ENCODE data around the gene PPFIBP1. TPM values are rescaled to one million over a fixed set of nuclear protein-coding genes. Genes with fewer than 3 reads are reported as not detected.

PPFIBP1 gene
- total RNA-seq, 2 donors from 2014 or later: 63.9 to 67.5 TPM

DNA sequence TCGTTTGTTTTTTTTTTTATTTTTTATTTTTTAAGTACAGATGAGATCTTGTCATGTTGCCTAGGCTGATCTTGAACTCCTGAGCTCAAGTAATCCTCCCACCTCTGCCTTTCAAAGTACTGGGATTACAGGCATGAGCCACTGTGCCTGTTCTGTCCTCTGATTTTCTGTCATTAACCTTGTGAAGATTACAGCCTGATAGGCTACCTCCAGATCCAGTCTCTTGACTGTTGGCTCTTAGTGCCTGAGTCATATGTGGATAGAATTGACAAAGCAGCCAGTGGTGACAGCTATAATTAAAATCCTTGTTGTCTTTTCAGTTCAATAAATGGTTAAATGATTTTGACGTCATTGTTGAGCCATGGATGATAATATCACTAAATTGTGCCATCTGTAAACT, 151.0 kb downstream of the PPFIBP1 start:
- ATAC-seq (no peak), DNase-seq (no peak)
- Histone ChIP-seq H3K36me3 (replicated peaks in 1 of 2; ENCODE audit: insufficient read depth in 1 of 2, low read depth in 2 of 2) (peaks cover 11 to 14% of the 10 kb centered on the region in 2 donors), H3K9me3 (peaks cover 0 to 5% (median 0%) of the 10 kb centered on the region in 3 donors), H3K4me1 (no peaks in the 10 kb centered on the region), H3K27ac (no peak overlapping the region), H3K4me3 (no peak overlapping the region), H3K27me3 (no peaks in the 10 kb centered on the region)
- 43 to 51% methylated on average over 2 of the region's 2 CpGs for WGBS, 2 donors
- intact Hi-C loops (cut with DNase I): no loop called here
- no peak for TF ChIP-seq POLR2A (IDR thresholded peaks at IDR 0.05)
- TF ChIP-seq, protein P1, sequence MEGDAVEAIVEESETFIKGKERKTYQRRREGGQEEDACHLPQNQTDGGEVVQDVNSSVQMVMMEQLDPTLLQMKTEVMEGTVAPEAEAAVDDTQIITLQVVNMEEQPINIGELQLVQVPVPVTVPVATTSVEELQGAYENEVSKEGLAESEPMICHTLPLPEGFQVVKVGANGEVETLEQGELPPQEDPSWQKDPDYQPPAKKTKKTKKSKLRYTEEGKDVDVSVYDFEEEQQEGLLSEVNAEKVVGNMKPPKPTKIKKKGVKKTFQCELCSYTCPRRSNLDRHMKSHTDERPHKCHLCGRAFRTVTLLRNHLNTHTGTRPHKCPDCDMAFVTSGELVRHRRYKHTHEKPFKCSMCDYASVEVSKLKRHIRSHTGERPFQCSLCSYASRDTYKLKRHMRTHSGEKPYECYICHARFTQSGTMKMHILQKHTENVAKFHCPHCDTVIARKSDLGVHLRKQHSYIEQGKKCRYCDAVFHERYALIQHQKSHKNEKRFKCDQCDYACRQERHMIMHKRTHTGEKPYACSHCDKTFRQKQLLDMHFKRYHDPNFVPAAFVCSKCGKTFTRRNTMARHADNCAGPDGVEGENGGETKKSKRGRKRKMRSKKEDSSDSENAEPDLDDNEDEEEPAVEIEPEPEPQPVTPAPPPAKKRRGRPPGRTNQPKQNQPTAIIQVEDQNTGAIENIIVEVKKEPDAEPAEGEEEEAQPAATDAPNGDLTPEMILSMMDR (IDR thresholded peaks at IDR 0.05): no peak

DNA sequence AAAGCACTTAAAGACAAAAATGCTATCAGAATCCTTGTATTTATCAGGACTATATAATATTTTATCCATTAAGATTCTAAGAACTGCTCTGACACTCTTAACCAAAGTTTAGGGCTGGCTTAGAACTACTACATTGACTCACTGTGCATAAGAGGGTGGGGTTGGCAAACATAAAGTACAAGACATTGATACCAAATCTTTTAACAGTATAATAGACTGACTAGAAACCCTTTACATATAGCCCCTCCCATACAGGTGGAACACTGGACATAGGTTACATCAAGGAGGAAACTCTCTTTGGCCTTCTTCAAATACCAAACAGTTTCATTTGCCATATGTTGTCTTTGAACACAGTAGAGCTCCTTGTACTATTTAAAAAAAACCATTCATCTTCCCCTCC, 156.6 kb downstream of the PPFIBP1 start:
- ATAC-seq: no peak
- Histone ChIP-seq H3K27ac (no peak overlapping the region), H3K27me3 (no peaks in the 10 kb centered on the region), H3K9me3 (no peaks in the 10 kb centered on the region), H3K36me3 (replicated peaks in 1 of 2; ENCODE audit: insufficient read depth in 1 of 2, low read depth in 2 of 2) (peaks cover 15 to 21% of the 10 kb centered on the region in 2 donors), H3K4me1 (no peaks in the 10 kb centered on the region), H3K4me3 (no peak overlapping the region)
- intact Hi-C loops (cut with DNase I): no loop called here
- DNase-seq: no peak
- TF ChIP-seq, protein P1 (IDR thresholded peaks at IDR 0.05): no peak
- no peak for TF ChIP-seq POLR2A (IDR thresholded peaks at IDR 0.05)

DNA sequence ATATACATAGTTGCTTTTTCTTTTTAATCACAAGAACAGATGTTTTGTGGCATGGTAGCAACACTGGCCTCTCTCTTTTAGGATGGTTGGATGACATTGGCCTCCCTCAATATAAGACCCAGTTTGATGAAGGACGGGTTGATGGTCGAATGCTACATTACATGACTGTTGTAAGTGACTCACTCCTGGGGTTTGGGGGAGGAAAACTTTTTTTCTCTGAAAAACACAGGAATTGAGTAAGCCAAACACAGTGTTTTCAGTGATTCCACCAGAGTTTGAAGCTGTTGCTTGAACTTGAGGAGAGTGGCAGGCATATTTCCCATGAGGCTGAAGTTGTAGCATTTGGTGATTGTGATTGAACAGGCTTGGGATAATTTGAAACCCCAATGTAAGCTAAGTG, 158.5 kb downstream of the PPFIBP1 start:
- H3K9me3 ChIP-seq: no peaks in the 10 kb centered on the region
- ATAC-seq: no peak
- no peaks in the 10 kb centered on the region for H3K4me1 ChIP-seq
- no peak overlapping the region for H3K27ac ChIP-seq
- WGBS, 2 donors: 89 to 94% methylated on average over 2 of the region's 2 CpGs
- H3K36me3 ChIP-seq (replicated peaks in 1 of 2; ENCODE audit: insufficient read depth in 1 of 2, low read depth in 2 of 2): peaks cover 8 to 20% of the 10 kb centered on the region in 2 donors
- no peak overlapping the region for H3K4me3 ChIP-seq
- TF ChIP-seq POLR2A (IDR thresholded peaks at IDR 0.05): no peak
- TF ChIP-seq, protein P1 (IDR thresholded peaks at IDR 0.05): no peak
- DNase-seq: no peak
- H3K27me3 ChIP-seq: no peaks in the 10 kb centered on the region
- intact Hi-C loops (cut with DNase I): no loop called here

DNA sequence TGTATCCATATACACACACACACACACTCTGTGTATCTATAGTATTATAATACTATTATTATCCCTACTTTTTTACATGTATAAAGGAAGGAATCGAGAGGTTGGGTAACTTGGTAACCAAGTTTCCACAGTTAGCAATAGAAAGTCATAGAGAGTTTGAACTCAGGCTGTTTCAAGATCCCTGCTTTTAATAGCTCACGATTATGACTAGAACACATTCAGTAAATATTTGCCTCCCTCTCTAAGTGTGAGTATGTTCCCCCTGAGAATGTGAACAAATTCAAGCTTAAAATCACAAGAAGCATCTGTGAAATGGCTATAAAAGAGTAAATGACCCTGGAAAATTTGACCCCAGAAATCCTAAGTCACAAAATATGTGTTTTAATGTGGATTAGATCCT, 161.3 kb downstream of the PPFIBP1 start:
- no peaks in the 10 kb centered on the region for H3K4me1 ChIP-seq
- WGBS, 2 donors: 58 to 74% methylated on average over 2 of the region's 2 CpGs
- no peak overlapping the region for H3K27ac ChIP-seq
- no peak for ATAC-seq
- peaks cover 2 to 13% of the 10 kb centered on the region in 2 donors for H3K36me3 ChIP-seq (replicated peaks in 1 of 2; ENCODE audit: insufficient read depth in 1 of 2, low read depth in 2 of 2)
- no peaks in the 10 kb centered on the region for H3K27me3 ChIP-seq
- TF ChIP-seq POLR2A (IDR thresholded peaks at IDR 0.05): no peak
- TF ChIP-seq, protein P1 (IDR thresholded peaks at IDR 0.05): no peak
- intact Hi-C loops (cut with DNase I): no loop called here
- H3K4me3 ChIP-seq: no peak overlapping the region
- no peak for DNase-seq
- H3K9me3 ChIP-seq: no peaks in the 10 kb centered on the region

DNA sequence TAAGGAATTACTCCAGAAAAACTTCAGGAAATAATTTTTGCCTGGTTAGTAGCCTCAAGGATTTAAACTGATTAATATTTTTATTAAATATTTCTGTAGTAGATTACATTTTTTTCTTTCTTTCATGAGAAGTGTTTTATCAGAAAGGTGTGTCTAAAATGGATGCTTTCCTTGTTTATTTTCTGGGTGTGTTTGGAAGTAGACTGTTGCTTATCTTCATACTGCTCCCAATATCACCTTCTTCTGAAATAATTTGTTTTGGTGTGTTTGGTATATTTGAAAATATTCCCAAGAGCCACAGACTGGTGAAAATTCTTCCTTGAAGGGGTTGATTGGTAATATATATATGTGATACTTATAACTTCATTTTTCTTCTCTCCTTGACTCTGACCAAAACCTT, 162.1 kb downstream of the PPFIBP1 start:
- DNase-seq: no peak
- ATAC-seq: no peak
- H3K4me1 ChIP-seq: no peaks in the 10 kb centered on the region
- intact Hi-C loops (cut with DNase I): no loop called here
- no peaks in the 10 kb centered on the region for H3K9me3 ChIP-seq
- H3K4me3 ChIP-seq: no peak overlapping the region
- no peak overlapping the region for H3K27ac ChIP-seq
- peaks cover 0 to 11% of the 10 kb centered on the region in 2 donors for H3K36me3 ChIP-seq (replicated peaks in 1 of 2; ENCODE audit: insufficient read depth in 1 of 2, low read depth in 2 of 2)
- H3K27me3 ChIP-seq: no peaks in the 10 kb centered on the region
- TF ChIP-seq, protein P1 (IDR thresholded peaks at IDR 0.05): no peak
- no peak for TF ChIP-seq POLR2A (IDR thresholded peaks at IDR 0.05)
